Hepatocyte (in vitro differentiated cells): Measurements from ENCODE around the gene THAP12.

ENCODE experiments used
- CTCF ChIP-seq: fragments of 200-600 bp; sonication (generic); IDR thresholded peaks from 2 replicates; pipeline ENCODE4 v1.5.1; 2016; ENCODE audit warnings: antibody characterized with exemption, mild to moderate bottlenecking; ENCODE audit not compliant: poor library complexity
- EZH2 ChIP-seq: fragments of 200-600 bp; sonication (generic); IDR thresholded peaks from 2 replicates; pipeline ENCODE4 v1.6.1; 2016; ENCODE audit warnings: antibody characterized with exemption, mild to moderate bottlenecking, borderline replicate concordance

- TF ChIP-seq CTCF, result no peak
- TF ChIP-seq EZH2, result no peak
Measured at GRCh38 chr11:76329983-76330382, 50.9 kb downstream of the THAP12 start.
